Activated CD4-positive, CD25-positive, alpha-beta regulatory T cell treated with anti-CD3 and anti-CD28 coated beads, Interleukin-2, amount 50 U/mL, for 24 hours (primary cell): ENCODE measurements around the gene CHST11.

Experiments
- ATAC-seq, 2 donors: fragments of 150-1000 bp; cut with Tn5 transposase; one replicate each; pipeline ENCODE4 v1.10.0; 2021; ENCODE audit warnings: mild to moderate bottlenecking in 1 of 2, moderate library complexity in 1 of 2

Gene CHST11

GRCh38 chr12:104747330-104747729, 290.6 kb downstream of the CHST11 start:
- peak; percentile 57 to 74 for ATAC-seq

- ATAC-seq, result peak; percentile 10 to 25
These were observed 291.2 kb downstream of the CHST11 start for GRCh38 chr12:104747955-104748354.

- no peak for ATAC-seq
These were observed 291.6 kb downstream of the CHST11 start for GRCh38 chr12:104748356-104748755.

- no peak for ATAC-seq
These were observed 292.0 kb downstream of the CHST11 start for GRCh38 chr12:104748790-104749189.

GRCh38 chr12:104749545-104749944, 292.8 kb downstream of the CHST11 start:
- no peak for ATAC-seq

- ATAC-seq, result peak in 1 of 2 donors; percentile 38
These were observed 293.3 kb downstream of the CHST11 start for GRCh38 chr12:104750061-104750460.

GRCh38 chr12:104751120-104751519, 294.4 kb downstream of the CHST11 start:
- ATAC-seq, result no peak

GRCh38 chr12:104751594-104751993, 294.8 kb downstream of the CHST11 start:
- no peak for ATAC-seq

- no peak for ATAC-seq
These were observed 295.3 kb downstream of the CHST11 start for GRCh38 chr12:104752016-104752415.

GRCh38 chr12:104752881-104753280, 296.1 kb downstream of the CHST11 start:
- no peak for ATAC-seq

- no peak for ATAC-seq
These were observed 300.2 kb downstream of the CHST11 start for GRCh38 chr12:104756901-104757300.

GRCh38 chr12:104758771-104759170, 302.0 kb downstream of the CHST11 start:
- ATAC-seq, result no peak

GRCh38 chr12:104761091-104761490, 304.3 kb downstream of the CHST11 start:
- ATAC-seq, result no peak

GRCh38 chr12:104761611-104762010, 304.9 kb downstream of the CHST11 start:
- ATAC-seq, result no peak

GRCh38 chr12:104763168-104763805, 306.5 kb downstream of the CHST11 start:
- peak; percentile 59 to 80 for ATAC-seq

- ATAC-seq, result peak; percentile 34 to 53
These were observed 307.7 kb downstream of the CHST11 start for GRCh38 chr12:104764225-104765091.

- no peak for ATAC-seq
These were observed 310.5 kb downstream of the CHST11 start for GRCh38 chr12:104767261-104767660.

GRCh38 chr12:104768033-104768432, 311.3 kb downstream of the CHST11 start:
- no peak for ATAC-seq

- ATAC-seq, result no peak
These were observed 312.4 kb downstream of the CHST11 start for GRCh38 chr12:104769144-104769561.

GRCh38 chr12:104772336-104772735, 315.6 kb downstream of the CHST11 start:
- no peak for ATAC-seq

- ATAC-seq, result no peak
These were observed 319.0 kb downstream of the CHST11 start for GRCh38 chr12:104775731-104776231.

- no peak for ATAC-seq
These were observed 322.4 kb downstream of the CHST11 start for GRCh38 chr12:104779134-104779533.

GRCh38 chr12:104782296-104782695, 325.5 kb downstream of the CHST11 start:
- ATAC-seq, result no peak

GRCh38 chr12:104784592-104784991, 327.8 kb downstream of the CHST11 start:
- no peak for ATAC-seq
